H1 (cell line): Measurements from ENCODE around the gene GMPPA.

Source experiments
- BCL11A ChIP-seq, 2 experiments: IDR thresholded peaks; one replicate each; pipeline ENCODE4 v1.6.1; 2011; ENCODE audit warnings: low read depth in 2 of 2, low read length in 2 of 2, mild to moderate bottlenecking in 2 of 2
- CEBPB ChIP-seq: IDR thresholded peaks from 2 replicates; pipeline ENCODE4 v1.6.1; 2012; ENCODE audit warnings: low read depth, low read length
- CTCF ChIP-seq, 3 experiments: IDR thresholded peaks; 1 replicate in 2 of 3; 2 replicates in 1 of 3; pipeline versions ENCODE4 v1.5.1 to v1.6.1; 2011; ENCODE audit warnings: low read length in 3 of 3, mild to moderate bottlenecking in 3 of 3, inconsistent platforms in 2 of 3, low read depth in 1 of 3, moderate library complexity in 1 of 3; ENCODE audit not compliant: insufficient read depth in 1 of 3; ENCODE audit errors: control extremely low read depth in 1 of 3
- EP300 ChIP-seq, 2 experiments: IDR thresholded peaks; 1 replicate in 1 of 2; 2 replicates in 1 of 2; pipeline ENCODE4 v1.6.1; 2011 to 2012; ENCODE audit warnings: low read depth in 2 of 2, low read length in 2 of 2, mild to moderate bottlenecking in 2 of 2, borderline replicate concordance in 1 of 2, inconsistent platforms in 1 of 2, moderate library complexity in 1 of 2
- RAD21 ChIP-seq, 2 experiments: IDR thresholded peaks in 1 of 2; conservative IDR thresholded peaks in 1 of 2; 2 replicates each; pipeline ENCODE4 v1.6.1; 2011; ENCODE audit warnings: low read depth in 2 of 2, low read length in 2 of 2, improper control_type of control experiment in 1 of 2, inconsistent platforms in 1 of 2, mild to moderate bottlenecking in 1 of 2, moderate library complexity in 1 of 2
- RNF2 ChIP-seq: fragments of 200-900, 300-1000 bp; sonication (generic); IDR thresholded peaks from 2 replicates; pipeline ENCODE4 v1.7.1; 2016; ENCODE audit warnings: borderline replicate concordance, low read depth, mild to moderate bottlenecking, antibody characterized with exemption, low read length; ENCODE audit not compliant: poor library complexity, severe bottlenecking; ENCODE audit errors: missing control alignments
- SIN3A ChIP-seq, 2 experiments: IDR thresholded peaks in 1 of 2; conservative IDR thresholded peaks in 1 of 2; 2 replicates each; pipeline ENCODE4 v1.6.1; 2011 to 2012; ENCODE audit warnings: low read length in 2 of 2, improper control_type of control experiment in 1 of 2, low read depth in 1 of 2, mild to moderate bottlenecking in 1 of 2
- SIX5 ChIP-seq: IDR thresholded peaks from 2 replicates; pipeline ENCODE4 v1.6.1; 2011; ENCODE audit warnings: mild to moderate bottlenecking, low read depth, low read length
- SP2 ChIP-seq: IDR thresholded peaks from 2 replicates; pipeline ENCODE4 v1.6.1; 2012; ENCODE audit warnings: mild to moderate bottlenecking, low read length, inconsistent platforms
- SP4 ChIP-seq: IDR thresholded peaks from 2 replicates; pipeline ENCODE4 v1.6.1; 2012; ENCODE audit warnings: low read length, inconsistent platforms
- TEAD4 ChIP-seq: IDR thresholded peaks from 2 replicates; pipeline ENCODE4 v1.6.1; 2012; ENCODE audit warnings: low read depth, low read length, inconsistent platforms, mixed read lengths
- YY1 ChIP-seq: IDR thresholded peaks from 2 replicates; pipeline ENCODE4 v1.6.1; 2011; ENCODE audit warnings: low read depth, mild to moderate bottlenecking, low read length

GRCh38 chr2:219474285-219475060 is 24.2 kb upstream of the GMPPA start:
- TF ChIP-seq SIX5: no peak
- no peak for TF ChIP-seq CTCF (IDR thresholded peaks at IDR 0.05; ENCODE audit: control extremely low read depth in 1 of 3, insufficient read depth in 1 of 3, low read depth in 1 of 3, low read length in 3 of 3)
- TF ChIP-seq CEBPB: no peak
- no peak for TF ChIP-seq TEAD4
- no peak for TF ChIP-seq BCL11A (IDR thresholded peaks at IDR 0.05; ENCODE audit: low read depth in 2 of 2, low read length in 2 of 2)
- no peak for TF ChIP-seq RNF2
- TF ChIP-seq SIN3A (conservative IDR thresholded peaks at IDR 0.05 in 1 of 2, IDR thresholded peaks at IDR 0.05 in 1 of 2; ENCODE audit: low read depth in 1 of 2, low read length in 2 of 2): no peak
- TF ChIP-seq EP300 (IDR thresholded peaks at IDR 0.05; ENCODE audit: borderline replicate concordance in 1 of 2, low read depth in 2 of 2, low read length in 2 of 2): no peak
- no peak for TF ChIP-seq YY1
- no peak for TF ChIP-seq RAD21 (IDR thresholded peaks at IDR 0.05 in 1 of 2, conservative IDR thresholded peaks at IDR 0.05 in 1 of 2; ENCODE audit: low read depth in 2 of 2, low read length in 2 of 2)
- no peak for TF ChIP-seq SP4
- no peak for TF ChIP-seq SP2
